ENCODE results near the gene EDIL3. TPM values are rescaled to one million over a fixed set of nuclear protein-coding genes. Genes with fewer than 3 reads are reported as not detected.

The EDIL3 gene
- total RNA-seq, 2 donors from 2014 or later = 2.2 to 17.5 TPM

DNA sequence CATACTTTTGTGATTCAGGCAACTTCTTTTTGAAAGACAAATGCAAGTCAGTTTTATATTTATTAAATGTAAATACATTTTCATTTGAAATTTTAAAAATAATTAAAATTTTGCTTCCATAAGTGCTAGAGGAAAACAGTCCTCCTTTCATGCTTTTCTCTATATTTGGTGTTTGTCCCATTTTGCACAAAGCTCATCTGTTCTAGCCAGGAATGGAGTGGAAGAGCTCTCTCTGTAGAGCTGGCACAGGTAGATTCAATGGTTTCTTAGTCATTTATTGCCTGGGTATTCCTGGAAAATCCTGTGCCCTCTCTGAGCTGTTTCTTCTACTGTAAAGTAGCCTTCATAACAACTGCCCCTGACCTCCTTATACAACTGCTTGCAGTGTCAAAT, 396.4 kb downstream of the EDIL3 start:
- no peak overlapping the region for H3K27ac Mint-ChIP-seq
- H3K4me1 Mint-ChIP-seq = peaks cover 4% of the 10 kb centered on the region
- no peaks in the 10 kb centered on the region for H3K4me1 ChIP-seq (ENCODE audit: control insufficient read depth, insufficient read depth, low read length)
- TF ChIP-seq, protein P1, sequence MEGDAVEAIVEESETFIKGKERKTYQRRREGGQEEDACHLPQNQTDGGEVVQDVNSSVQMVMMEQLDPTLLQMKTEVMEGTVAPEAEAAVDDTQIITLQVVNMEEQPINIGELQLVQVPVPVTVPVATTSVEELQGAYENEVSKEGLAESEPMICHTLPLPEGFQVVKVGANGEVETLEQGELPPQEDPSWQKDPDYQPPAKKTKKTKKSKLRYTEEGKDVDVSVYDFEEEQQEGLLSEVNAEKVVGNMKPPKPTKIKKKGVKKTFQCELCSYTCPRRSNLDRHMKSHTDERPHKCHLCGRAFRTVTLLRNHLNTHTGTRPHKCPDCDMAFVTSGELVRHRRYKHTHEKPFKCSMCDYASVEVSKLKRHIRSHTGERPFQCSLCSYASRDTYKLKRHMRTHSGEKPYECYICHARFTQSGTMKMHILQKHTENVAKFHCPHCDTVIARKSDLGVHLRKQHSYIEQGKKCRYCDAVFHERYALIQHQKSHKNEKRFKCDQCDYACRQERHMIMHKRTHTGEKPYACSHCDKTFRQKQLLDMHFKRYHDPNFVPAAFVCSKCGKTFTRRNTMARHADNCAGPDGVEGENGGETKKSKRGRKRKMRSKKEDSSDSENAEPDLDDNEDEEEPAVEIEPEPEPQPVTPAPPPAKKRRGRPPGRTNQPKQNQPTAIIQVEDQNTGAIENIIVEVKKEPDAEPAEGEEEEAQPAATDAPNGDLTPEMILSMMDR (conservative IDR thresholded peaks at IDR 0.05) = no peak
- no peak overlapping the region for H3K27ac ChIP-seq (ENCODE audit: low read depth, low read length)
- no peaks in the 10 kb centered on the region for H3K9me3 Mint-ChIP-seq
- H3K4me3 Mint-ChIP-seq = no peak overlapping the region
- H3K9ac ChIP-seq (ENCODE audit: extremely low read depth, low read length, poor library complexity, severe bottlenecking) = no peak overlapping the region
- H3K36me3 Mint-ChIP-seq (ENCODE audit: low read depth) = no peaks in the 10 kb centered on the region
- H3K27me3 ChIP-seq (ENCODE audit: control insufficient read depth, insufficient read depth, low read length, poor library complexity, severe bottlenecking) = no peaks in the 10 kb centered on the region
- no peaks in the 10 kb centered on the region for H3K36me3 ChIP-seq (ENCODE audit: control insufficient read depth, insufficient read depth, low read length)
- no peak overlapping the region for H3K4me3 ChIP-seq (ENCODE audit: low read length)
- no peak for DNase-seq
- no peaks in the 10 kb centered on the region for H3K27me3 Mint-ChIP-seq (ENCODE audit: insufficient read depth)
- no peaks in the 10 kb centered on the region for H3K9me3 ChIP-seq (ENCODE audit: control insufficient read depth, low read length)

DNA sequence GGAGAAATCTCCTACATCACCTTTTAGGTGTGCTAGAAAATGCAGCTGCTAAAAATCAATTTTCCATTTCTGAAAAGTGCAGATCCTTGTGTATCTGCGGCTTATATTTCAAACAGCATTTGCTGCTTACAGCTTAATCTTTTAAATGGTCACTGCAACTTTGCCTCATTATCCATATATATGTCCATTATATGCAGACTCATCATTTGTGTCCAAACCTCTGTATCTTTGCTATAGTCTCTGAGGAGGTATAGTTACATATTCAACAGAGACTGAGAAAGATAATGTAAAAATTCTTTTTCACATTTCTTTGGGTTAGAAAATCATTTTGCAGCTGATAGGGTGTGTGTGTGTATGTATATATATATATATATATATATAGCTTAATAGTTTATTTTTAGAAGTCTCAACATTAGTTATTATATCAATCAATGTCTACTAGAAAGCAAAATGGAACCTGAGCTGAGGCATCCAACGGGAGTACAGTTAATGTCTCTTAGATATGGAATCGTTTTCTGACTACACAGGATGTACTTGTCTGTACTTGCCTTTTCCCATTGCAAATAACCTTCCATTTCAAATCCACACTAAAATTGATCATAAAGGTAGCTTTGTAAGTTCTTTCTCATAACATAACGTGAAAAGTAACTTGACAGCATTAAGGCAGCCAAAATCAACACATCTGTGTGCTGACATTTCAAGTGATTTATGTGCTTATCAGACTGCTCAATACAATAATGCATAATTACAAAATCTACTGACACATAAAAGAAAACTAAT, 397.0 kb downstream of the EDIL3 start:
- H3K9me3 ChIP-seq (ENCODE audit: control insufficient read depth, low read length) = no peaks in the 10 kb centered on the region
- H3K9me3 Mint-ChIP-seq = no peaks in the 10 kb centered on the region
- no peak overlapping the region for H3K9ac ChIP-seq (ENCODE audit: extremely low read depth, low read length, poor library complexity, severe bottlenecking)
- H3K27ac Mint-ChIP-seq = no peak overlapping the region
- no peaks in the 10 kb centered on the region for H3K36me3 Mint-ChIP-seq (ENCODE audit: low read depth)
- H3K27me3 ChIP-seq (ENCODE audit: control insufficient read depth, insufficient read depth, low read length, poor library complexity, severe bottlenecking) = no peaks in the 10 kb centered on the region
- DNase-seq = no peak
- TF ChIP-seq, protein P1 (conservative IDR thresholded peaks at IDR 0.05) = no peak
- no peaks in the 10 kb centered on the region for H3K27me3 Mint-ChIP-seq (ENCODE audit: insufficient read depth)
- H3K36me3 ChIP-seq (ENCODE audit: control insufficient read depth, insufficient read depth, low read length) = no peaks in the 10 kb centered on the region
- no peak overlapping the region for H3K27ac ChIP-seq (ENCODE audit: low read depth, low read length)
- WGBS, 2 experiments (ENCODE audit: insufficient coverage in 1 of 2, insufficient read length in 1 of 2) = 64 to 100% methylated on average over 1 to 4 of the region's 4 CpGs
- peaks cover 4% of the 10 kb centered on the region for H3K4me1 Mint-ChIP-seq
- H3K4me3 ChIP-seq (ENCODE audit: low read length) = no peak overlapping the region
- H3K4me1 ChIP-seq (ENCODE audit: control insufficient read depth, insufficient read depth, low read length) = no peaks in the 10 kb centered on the region
- H3K4me3 Mint-ChIP-seq = no peak overlapping the region

DNA sequence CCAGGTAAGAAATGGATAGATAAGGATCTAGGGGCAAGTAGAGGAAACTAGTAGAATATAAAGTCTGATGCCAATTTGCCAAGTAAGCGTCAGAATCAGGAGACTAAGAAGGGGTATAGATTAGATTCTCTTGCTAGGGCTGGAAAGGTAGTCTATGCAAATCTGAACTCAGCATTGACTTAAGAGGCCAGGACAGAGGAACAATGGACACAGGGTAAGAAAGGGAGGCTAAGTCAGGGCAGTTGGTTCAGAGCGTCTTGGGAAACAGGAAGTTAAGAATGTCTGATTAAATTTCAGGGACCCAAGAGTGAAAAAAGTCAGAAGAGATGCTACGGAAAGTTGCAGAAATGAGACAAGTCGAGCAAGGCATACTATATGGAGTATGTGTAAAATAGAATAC, 400.8 kb downstream of the EDIL3 start:
- DNase-seq = no peak
- H3K27ac Mint-ChIP-seq = no peak overlapping the region
- H3K36me3 Mint-ChIP-seq (ENCODE audit: low read depth) = no peaks in the 10 kb centered on the region
- Histone ChIP-seq H3K9me3 (ENCODE audit: control insufficient read depth, low read length) (no peaks in the 10 kb centered on the region), H3K9ac (ENCODE audit: extremely low read depth, low read length, poor library complexity, severe bottlenecking) (no peak overlapping the region), H3K4me1 (ENCODE audit: control insufficient read depth, insufficient read depth, low read length) (no peaks in the 10 kb centered on the region), H3K36me3 (ENCODE audit: control insufficient read depth, insufficient read depth, low read length) (no peaks in the 10 kb centered on the region), H3K27me3 (ENCODE audit: control insufficient read depth, insufficient read depth, low read length, poor library complexity, severe bottlenecking) (no peaks in the 10 kb centered on the region), H3K4me3 (ENCODE audit: low read length) (no peak overlapping the region), H3K27ac (ENCODE audit: low read depth, low read length) (no peak overlapping the region)
- H3K4me1 Mint-ChIP-seq = peaks cover 4% of the 10 kb centered on the region
- no peaks in the 10 kb centered on the region for H3K27me3 Mint-ChIP-seq (ENCODE audit: insufficient read depth)
- TF ChIP-seq, protein P1 (conservative IDR thresholded peaks at IDR 0.05) = no peak
- H3K4me3 Mint-ChIP-seq = no peak overlapping the region
- WGBS, 2 experiments (ENCODE audit: insufficient coverage in 1 of 2, insufficient read length in 1 of 2) = 90 to 92% methylated on average over 3 to 4 of the region's 4 CpGs
- no peaks in the 10 kb centered on the region for H3K9me3 Mint-ChIP-seq

Measured in endodermal cell (in vitro differentiated cells).